Suppressor macrophage treated with lipopolysaccharide for 1 hour (primary cell): ENCODE measurements around the gene NCL.
A peak's percentile ranks its signal among the peaks of the same experiment; 100 is the strongest.
"Not testable (repeated sequence)": the region's sequence is repeated elsewhere in the genome, so short reads cannot be mapped to it uniquely, and the experiment has no call there.

ENCODE experiments used
- DNase-seq, 3 donors: peaks; one replicate each; pipeline ENCODE4 v3.0.0-alpha.2; 2020 to 2022

Gene NCL

GRCh38 chr2:231467016-231467545, 2.8 kb upstream of the NCL start:
- DNase-seq = no peak

DNA sequence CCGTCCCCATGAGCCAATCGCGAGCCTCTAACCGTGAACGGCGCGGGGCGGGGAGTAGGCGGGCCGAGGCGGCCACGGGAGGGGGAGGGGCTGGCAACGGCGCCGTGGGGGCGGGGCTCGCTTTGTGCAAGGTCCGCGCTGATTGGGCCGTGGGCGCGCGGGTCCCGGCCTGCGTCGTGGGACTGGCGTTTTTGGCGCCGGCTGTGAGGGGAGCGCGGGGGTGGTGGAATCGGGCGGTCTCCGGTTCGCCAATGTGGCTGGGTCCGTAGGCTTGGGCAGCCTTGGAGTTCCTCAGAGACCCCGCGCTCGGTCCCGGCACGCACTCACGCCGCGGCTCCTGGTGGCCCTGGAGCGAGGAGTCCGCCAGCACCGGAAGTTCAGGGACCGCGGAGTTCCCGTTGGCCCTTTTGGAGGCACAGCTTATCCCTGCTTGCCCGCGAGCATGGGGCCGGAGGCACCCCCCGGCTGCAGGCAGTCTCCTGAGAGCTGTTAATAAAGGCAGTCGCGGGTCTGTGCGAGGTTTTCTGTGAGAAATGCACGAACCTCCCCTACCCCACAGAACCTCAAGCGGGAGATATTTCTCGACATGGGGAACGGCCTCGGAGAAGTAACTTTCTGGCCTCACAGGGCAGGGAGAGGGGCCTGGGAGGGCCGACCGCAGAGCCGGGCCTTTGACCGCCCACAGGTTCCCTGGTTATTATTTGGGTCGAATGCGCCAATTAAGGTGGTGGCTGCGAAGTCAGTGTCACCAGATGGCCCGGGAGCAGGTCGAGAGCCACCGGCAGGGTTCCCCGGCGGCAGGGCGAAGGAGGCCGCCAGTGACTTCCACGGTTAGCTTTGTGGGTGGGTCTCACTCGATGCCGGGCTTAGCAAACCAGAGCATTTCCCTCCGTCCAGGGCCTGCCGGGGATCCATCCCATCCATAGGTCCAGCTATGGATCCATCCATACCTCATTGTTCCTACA, 574 bp upstream of the NCL start:
- peak; percentile 99 to 100 (median 100) for DNase-seq

DNA sequence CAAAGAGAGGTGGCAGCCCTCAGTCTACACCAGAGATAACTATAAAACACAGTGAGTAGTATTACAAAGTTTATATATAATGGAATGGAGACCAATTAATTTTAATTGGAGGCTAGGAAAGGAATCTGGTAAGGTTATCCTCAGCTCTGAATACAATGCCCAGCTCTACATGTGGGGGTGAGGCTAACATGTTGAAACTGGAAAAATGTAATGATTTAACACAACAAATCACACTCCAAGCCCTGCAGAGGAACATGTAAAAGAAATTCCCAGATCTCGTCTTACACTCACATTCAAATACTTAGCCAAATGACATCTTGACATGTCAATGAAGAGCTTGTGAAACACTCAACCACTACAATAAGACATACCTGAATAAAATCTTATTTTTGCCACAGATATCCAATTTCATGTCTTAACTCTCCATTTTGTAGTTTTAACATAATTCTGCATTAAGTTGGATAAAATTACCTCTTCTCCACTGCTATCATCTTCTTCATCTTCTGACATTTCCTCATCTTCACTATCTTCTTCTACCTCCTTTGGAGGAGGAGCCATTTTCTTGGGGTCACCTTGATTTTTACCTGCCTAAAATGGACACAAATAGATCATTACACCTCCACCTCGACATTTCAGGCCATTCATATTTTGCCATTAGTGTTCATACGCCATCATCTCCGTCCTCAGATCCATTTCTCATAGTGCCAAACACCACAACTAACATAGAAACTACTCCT, 1.4 kb downstream of the NCL start:
- DNase-seq = no peak

GRCh38 chr2:231461516-231461971, 2.7 kb downstream of the NCL start:
- DNase-seq = no peak

- DNase-seq = not testable (repeated sequence)
These were observed 3.4 kb downstream of the NCL start for GRCh38 chr2:231460841-231461240.

DNA sequence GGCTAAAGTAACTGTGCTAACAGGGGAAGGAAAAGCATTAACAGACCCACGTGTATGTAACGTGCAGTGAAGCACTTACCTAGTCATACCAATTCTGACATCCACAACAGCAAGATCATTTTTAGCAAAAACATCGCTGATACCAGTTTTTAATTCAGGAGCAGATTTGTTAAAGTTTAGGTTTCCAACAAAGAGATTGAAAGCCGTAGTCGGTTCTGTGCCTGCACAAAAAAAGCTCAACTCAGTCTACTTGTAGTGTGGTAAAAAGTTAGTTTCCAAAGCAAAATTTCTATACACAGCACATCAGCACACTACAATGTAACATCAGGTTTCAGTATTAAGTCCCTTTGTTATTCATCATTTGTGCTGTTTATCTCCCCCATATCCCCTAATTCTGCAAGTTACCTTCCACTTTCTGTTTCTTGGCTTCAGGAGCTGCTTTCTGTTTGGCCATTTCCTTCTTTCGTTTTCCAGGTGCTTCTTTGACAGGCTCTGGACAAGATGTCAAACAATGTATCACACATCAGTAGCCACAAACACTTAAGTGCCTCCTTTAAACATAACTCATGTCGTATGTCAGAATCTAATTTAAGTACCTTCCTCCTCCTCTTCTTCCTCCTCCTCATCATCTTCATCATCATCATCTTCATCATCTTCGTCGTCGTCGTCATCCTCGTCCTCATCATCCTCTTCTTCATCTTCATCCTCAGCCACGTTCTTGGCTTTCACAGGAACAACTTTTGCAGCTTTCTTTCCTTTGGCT, 4.0 kb downstream of the NCL start:
- no peak for DNase-seq

- DNase-seq = no peak
These were observed 5.9 kb downstream of the NCL start for GRCh38 chr2:231458368-231458767.

GRCh38 chr2:231457101-231457500, 7.2 kb downstream of the NCL start:
- no peak for DNase-seq

GRCh38 chr2:231456295-231457004, 7.8 kb downstream of the NCL start:
- DNase-seq = no peak

DNA sequence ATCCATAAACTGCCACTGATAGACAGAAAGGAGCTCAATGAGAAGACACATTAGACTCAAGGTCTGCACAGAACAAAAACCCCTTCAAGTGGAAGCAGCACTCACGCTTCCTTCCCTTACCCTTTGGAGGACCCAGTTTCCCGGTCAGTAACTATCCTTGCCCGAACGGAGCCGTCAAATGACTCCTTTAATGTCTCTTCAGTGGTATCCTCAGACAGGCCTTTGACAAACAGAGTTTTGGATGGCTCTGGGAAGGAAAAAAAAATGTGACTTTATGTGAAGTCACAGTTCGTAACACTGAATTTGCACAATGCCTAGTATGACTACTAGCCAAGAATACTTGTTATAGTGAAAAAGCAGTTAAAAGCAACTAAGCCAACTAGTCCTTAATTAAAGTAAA, 8.4 kb downstream of the NCL start:
- DNase-seq = no peak

GRCh38 chr2:231455222-231455621, 9.1 kb downstream of the NCL start:
- no peak for DNase-seq

- DNase-seq = no peak
These were observed 9.9 kb downstream of the NCL start for GRCh38 chr2:231454361-231454791.

DNA sequence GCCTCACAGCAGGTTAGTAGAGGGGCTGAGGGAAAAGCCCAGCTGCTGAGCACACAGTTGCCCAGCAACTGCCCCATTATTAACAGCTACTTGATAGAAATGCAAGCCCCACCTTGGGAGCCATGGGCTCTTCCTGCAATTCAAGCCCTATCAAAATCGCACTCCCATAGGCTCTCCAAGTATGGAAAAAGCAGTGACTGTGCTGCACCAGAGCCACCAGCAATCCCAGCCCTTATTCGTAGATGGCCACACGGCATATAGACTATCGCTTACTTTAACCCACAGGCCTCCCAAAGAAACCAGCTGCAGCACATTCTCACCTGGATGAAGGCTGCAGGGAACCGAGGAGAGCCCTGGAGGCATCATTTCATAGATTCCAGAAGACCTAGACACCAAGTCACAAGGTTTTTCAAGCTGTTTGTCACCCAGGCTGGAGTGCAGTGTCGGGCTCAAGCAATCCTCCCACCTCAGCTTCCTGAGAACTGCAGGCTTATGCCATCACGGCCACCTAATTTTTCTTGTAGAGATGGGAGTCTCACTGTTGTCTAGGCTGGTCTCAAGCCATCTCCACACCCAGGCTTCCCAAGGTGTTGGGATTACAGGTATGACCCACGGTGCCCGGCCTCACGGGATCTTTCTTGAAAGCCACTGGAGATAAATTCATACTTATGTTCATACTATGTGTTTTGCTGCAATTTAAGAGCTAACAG, 11.3 kb downstream of the NCL start:
- DNase-seq = no peak

DNA sequence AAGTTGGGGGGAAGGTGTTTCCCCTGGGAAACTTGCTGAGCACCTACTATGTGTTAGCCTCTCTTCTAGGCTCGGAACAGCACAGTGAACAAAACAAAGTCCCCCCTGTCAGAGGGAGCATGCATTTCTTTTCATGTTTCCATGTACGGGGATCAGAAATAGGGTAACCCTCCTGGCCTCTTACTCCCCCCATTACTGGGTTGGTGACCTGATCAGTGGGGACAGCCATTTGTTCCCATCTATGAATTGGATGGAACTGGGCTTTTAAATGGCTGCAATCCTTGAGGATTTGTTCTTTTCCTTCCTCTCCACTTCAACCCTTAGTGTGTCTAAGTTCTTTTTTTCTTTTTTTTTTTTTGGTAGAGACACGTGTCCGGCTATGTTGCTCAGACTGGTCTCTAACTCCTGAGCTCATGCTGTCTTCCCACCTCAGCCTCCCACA, 13.7 kb downstream of the NCL start:
- DNase-seq = no peak

GRCh38 chr2:231449503-231450054, 14.7 kb downstream of the NCL start:
- no peak for DNase-seq

- no peak for DNase-seq
These were observed 27.3 kb downstream of the NCL start for GRCh38 chr2:231436957-231437356.

- DNase-seq = no peak
These were observed 30.3 kb downstream of the NCL start for GRCh38 chr2:231433990-231434389.

GRCh38 chr2:231431606-231432005, 32.7 kb downstream of the NCL start:
- DNase-seq = no peak

- DNase-seq = not testable (repeated sequence)
These were observed 33.8 kb downstream of the NCL start for GRCh38 chr2:231430437-231430836.

DNA sequence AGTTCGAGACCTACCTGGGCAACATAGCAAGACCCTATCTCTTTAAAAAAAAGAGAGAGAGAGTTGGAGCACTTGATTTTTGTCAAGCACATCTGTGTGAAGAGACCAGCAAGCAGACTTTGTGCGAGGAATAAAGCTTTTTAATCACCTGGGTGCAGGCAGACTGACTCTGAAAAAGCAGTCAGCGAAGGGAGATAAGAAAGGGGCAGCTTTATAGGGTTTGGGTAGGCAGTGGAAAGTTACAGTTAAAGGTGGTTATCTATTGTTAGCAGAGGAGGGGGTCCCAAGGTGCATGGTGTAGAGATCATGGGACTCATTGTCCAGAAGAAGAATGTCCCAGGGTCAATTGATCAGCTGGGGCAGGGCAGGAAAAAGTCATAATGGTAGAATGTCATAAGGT, 34.4 kb downstream of the NCL start:
- DNase-seq = no peak

DNA sequence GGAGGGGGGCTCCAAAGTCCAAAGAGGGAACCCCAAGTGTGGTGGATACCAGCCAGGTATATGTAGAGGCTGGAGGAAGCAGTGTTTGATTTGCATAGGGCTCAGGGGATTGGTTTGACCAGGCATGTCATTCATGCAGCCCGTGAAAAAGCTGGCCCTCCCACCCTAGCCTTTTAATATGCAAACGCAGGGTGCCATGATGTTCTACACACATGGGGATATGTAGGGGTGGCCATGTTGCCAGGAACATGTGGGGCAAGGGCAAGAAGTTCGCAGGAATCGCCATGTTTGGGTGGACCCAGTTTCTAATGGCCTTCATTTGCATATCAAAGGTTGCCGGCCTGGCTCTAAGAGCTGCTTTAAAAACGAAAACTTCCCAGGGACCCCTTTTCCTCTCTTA, 35.1 kb downstream of the NCL start:
- DNase-seq = no peak
